ENCODE measurements around the gene NETO1.

NETO1 gene

GRCh38 chr18:72742002-72742401, 125.8 kb downstream of the NETO1 start:
- H3K4me3 ChIP-seq (ENCODE audit: low read length), result no peak overlapping the region
- DNase-seq (ENCODE audit: low read depth), result no peak
- no peak for TF ChIP-seq CTCF (conservative IDR thresholded peaks at IDR 0.05; ENCODE audit: low read length)

- TF ChIP-seq CTCF (conservative IDR thresholded peaks at IDR 0.05; ENCODE audit: low read length), result no peak
- H3K4me3 ChIP-seq (ENCODE audit: low read length), result no peak overlapping the region
- DNase-seq (ENCODE audit: low read depth), result no peak
Observed at GRCh38 chr18:72738136-72738535, 129.7 kb downstream of the NETO1 start.

GRCh38 chr18:72727776-72728175, 140.0 kb downstream of the NETO1 start:
- TF ChIP-seq CTCF (conservative IDR thresholded peaks at IDR 0.05; ENCODE audit: low read length), result no peak
- DNase-seq (ENCODE audit: low read depth), result no peak
- H3K4me3 ChIP-seq (ENCODE audit: low read length), result no peak overlapping the region

GRCh38 chr18:72727038-72727655, 140.6 kb downstream of the NETO1 start:
- H3K4me3 ChIP-seq (ENCODE audit: low read length), result no peak overlapping the region
- no peak for DNase-seq (ENCODE audit: low read depth)
- no peak for TF ChIP-seq CTCF (conservative IDR thresholded peaks at IDR 0.05; ENCODE audit: low read length)

- TF ChIP-seq CTCF (conservative IDR thresholded peaks at IDR 0.05; ENCODE audit: low read length), result no peak
- no peak overlapping the region for H3K4me3 ChIP-seq (ENCODE audit: low read length)
- DNase-seq (ENCODE audit: low read depth), result no peak
Observed at GRCh38 chr18:72726201-72726600, 141.6 kb downstream of the NETO1 start.

GRCh38 chr18:72721330-72721729, 146.5 kb downstream of the NETO1 start:
- no peak for TF ChIP-seq CTCF (conservative IDR thresholded peaks at IDR 0.05; ENCODE audit: low read length)
- no peak overlapping the region for H3K4me3 ChIP-seq (ENCODE audit: low read length)

GRCh38 chr18:72720116-72720515, 147.7 kb downstream of the NETO1 start:
- DNase-seq (ENCODE audit: low read depth), result no peak
- no peak for TF ChIP-seq CTCF (conservative IDR thresholded peaks at IDR 0.05; ENCODE audit: low read length)
- H3K4me3 ChIP-seq (ENCODE audit: low read length), result no peak overlapping the region

More at GRCh38 chr18:72721330-72721729, 146.5 kb downstream of the NETO1 start:
- no peak for DNase-seq (ENCODE audit: low read depth)
